Psoas muscle (tissue), 8 donors: ENCODE measurements around the gene BRD8. TPM values are rescaled to one million over a fixed set of nuclear protein-coding genes. Genes with fewer than 3 reads are reported as not detected.

Source experiments
- ATAC-seq, 4 donors: fragments of 200-7000 bp; cut with Tn5 transposase; one replicate each; pipeline ENCODE4 v1.9.1; 2020; ENCODE audit warnings: moderate library complexity in 3 of 4, mild to moderate bottlenecking in 2 of 4
- DNase-seq, 2 donors: peaks; one replicate each; pipeline ENCODE4 v3.0.0-alpha.2; 2020
- H3K27ac ChIP-seq: fragments of 200-600 bp; one replicate; pipeline ENCODE4 v1.8.0; 2022
- H3K27me3 ChIP-seq, 3 donors: fragments of 200-600 bp in 1 of 3; one replicate each; pipeline versions ENCODE4 v1.6.1 to v1.8.0; 2013 to 2022; ENCODE audit warnings: low read length in 2 of 3, mild to moderate bottlenecking in 2 of 3, moderate library complexity in 1 of 3; ENCODE audit not compliant: insufficient read depth in 3 of 3
- H3K36me3 ChIP-seq, 2 donors: fragments of 200-600 bp in 1 of 2; one replicate each; pipeline versions ENCODE4 v1.6.1 to v1.8.0; 2013 to 2022; ENCODE audit warnings: low read depth in 1 of 2, mild to moderate bottlenecking in 1 of 2, moderate library complexity in 1 of 2; ENCODE audit not compliant: insufficient read depth in 1 of 2
- H3K4me1 ChIP-seq: fragments of 200-600 bp; one replicate; pipeline ENCODE4 v1.8.0; 2022
- H3K4me3 ChIP-seq: fragments of 200-600 bp; one replicate; pipeline ENCODE4 v1.8.0; 2022; ENCODE audit warnings: mild to moderate bottlenecking
- H3K9me3 ChIP-seq: fragments of 200-600 bp; one replicate; pipeline ENCODE4 v1.8.0; 2022
- CTCF ChIP-seq: fragments of 200-600 bp; IDR thresholded peaks from one replicate; pipeline ENCODE4 v1.8.0; 2022; ENCODE audit warnings: antibody characterized with exemption
- WGBS, 3 donors: extraction: QIAGEN DNeasy Blood & Tissue Kit; methylation state at CpG; one replicate each; pipeline versions ENCODE4 v1.1.6 to v1.1.7; 2013; 5-methylcytosine and 5-hydroxymethylcytosine counted together
- intact Hi-C, 2 donors: fragments of 100-400 bp; cut with DNase I; formaldehyde crosslinking; loops; one replicate each; pipeline versions ENCODE4 v1.11.0 to v1.14.2; 2022
- polyA plus RNA-seq, 3 donors: library from polyadenylated mRNA; stranded (reverse); fragments of 200-250 nt; gene quantifications; one replicate each; pipeline ENCODE4 v1.2.3, GENCODE V29; 2013
- total RNA-seq, 4 donors: library from RNA; stranded (reverse); fragmentation: NEBNext Ultra II Directional in 2 of 4; extraction: Animal tissue kit (Norgen Biotek cat#: 25700) in 2 of 4; gene quantifications; one replicate each; pipeline versions ENCODE4 v1.2.1 to v1.2.4, GENCODE V29; 2021 to 2023
- donor health status: healthy with polysubstance abuse.
- donor health status: DM: no; HTN: no; CAD: no; lungs with moderate emphysema.
- donor health status: Bipolar disorder and iron deficiency.
- donor health status: healthy.
- donor health status: DM: yes; HTN: yes; CAD: no.
- donor health status: DM: no; HTN: no; CAD: no.
- donor health status: DM: no; HTN: no; CAD: no.
- donor health status: DM: yes; HTN: yes; CAD: no.

BRD8 gene
- total and polyA plus RNA-seq, 7 donors, result 18.0 to 47.6 (median 25.2) TPM

GRCh38 chr5:138177941-138178515, 402 bp downstream of the BRD8 start:
- no peaks in the 10 kb centered on the region for H3K27me3 ChIP-seq
- peaks cover 12% of the 10 kb centered on the region for H3K4me1 ChIP-seq
- 0 to 1% (median 0%) methylated on average over 16 of the region's 16 CpGs for WGBS, 3 donors
- TF ChIP-seq CTCF, result no peak
- intact Hi-C loops, result no loop called here
- H3K4me3 ChIP-seq, result peak overlapping the region; percentile 97
- H3K27ac ChIP-seq, result peak overlapping the region; percentile 92
- H3K36me3 ChIP-seq, result peaks cover 3 to 43% of the 10 kb centered on the region in 2 donors
- ATAC-seq, result peak in 3 of 4 donors; percentile 33 to 60 (median 36)
- H3K9me3 ChIP-seq, result no peaks in the 10 kb centered on the region
- DNase-seq, result no peak

GRCh38 chr5:138170299-138170698, 8.1 kb downstream of the BRD8 start:
- no peak for TF ChIP-seq CTCF
- DNase-seq (no peak), ATAC-seq (no peak)
- Histone ChIP-seq H3K36me3 (peaks cover 26 to 100% of the 10 kb centered on the region in 2 donors), H3K9me3 (no peaks in the 10 kb centered on the region), H3K4me1 (no peaks in the 10 kb centered on the region), H3K27me3 (no peaks in the 10 kb centered on the region), H3K4me3 (no peak overlapping the region), H3K27ac (no peak overlapping the region)
- intact Hi-C loops, result no loop called here

- intact Hi-C loops, result no loop called here
- no peak for DNase-seq
- Histone ChIP-seq H3K27me3 (no peaks in the 10 kb centered on the region), H3K9me3 (no peaks in the 10 kb centered on the region), H3K27ac (no peak overlapping the region), H3K36me3 (peaks cover 34 to 100% of the 10 kb centered on the region in 2 donors), H3K4me3 (no peak overlapping the region), H3K4me1 (no peaks in the 10 kb centered on the region)
- ATAC-seq, result no peak
- TF ChIP-seq CTCF, result no peak
- 86 to 91% (median 89%) methylated on average over 5 of the region's 5 CpGs for WGBS, 3 donors
Observed at GRCh38 chr5:138169124-138169523, 9.3 kb downstream of the BRD8 start.

- H3K27ac ChIP-seq, result no peak overlapping the region
- intact Hi-C loops, result no loop called here
- TF ChIP-seq CTCF, result no peak
- H3K4me1 ChIP-seq, result no peaks in the 10 kb centered on the region
- ATAC-seq (no peak), DNase-seq (no peak)
- H3K4me3 ChIP-seq, result no peak overlapping the region
- H3K9me3 ChIP-seq, result no peaks in the 10 kb centered on the region
- H3K27me3 ChIP-seq, result no peaks in the 10 kb centered on the region
- H3K36me3 ChIP-seq, result peaks cover 41 to 100% of the 10 kb centered on the region in 2 donors
Observed at GRCh38 chr5:138163721-138164120, 14.7 kb downstream of the BRD8 start.

GRCh38 chr5:138160706-138161105, 17.7 kb downstream of the BRD8 start:
- no peak for ATAC-seq
- H3K27me3 ChIP-seq, result no peaks in the 10 kb centered on the region
- DNase-seq, result no peak
- peaks cover 38 to 98% of the 10 kb centered on the region in 2 donors for H3K36me3 ChIP-seq
- no peak for TF ChIP-seq CTCF
- WGBS, 3 donors, result 89 to 93% (median 90%) methylated on average over 4 of the region's 4 CpGs
- H3K4me3 ChIP-seq, result no peak overlapping the region
- H3K4me1 ChIP-seq, result no peaks in the 10 kb centered on the region
- intact Hi-C loops, result no loop called here
- no peak overlapping the region for H3K27ac ChIP-seq
- no peaks in the 10 kb centered on the region for H3K9me3 ChIP-seq
